ENCODE measurements around the gene CORO7. TPM values are rescaled to one million over a fixed set of nuclear protein-coding genes. Genes with fewer than 3 reads are reported as not detected.
A peak's percentile ranks its signal among the peaks of the same experiment; 100 is the strongest.
"Not testable (repeated sequence)": the region's sequence is repeated elsewhere in the genome, so short reads cannot be mapped to it uniquely, and the experiment has no call there.

Gene CORO7
- total RNA-seq, 1 donor from 2014 or later: 43.8 TPM

GRCh38 chr16:4402439-4403132 lies 13.8 kb downstream of the CORO7 start:
- DNase-seq (ENCODE audit: low spot score): peak; percentile 86

- DNase-seq (ENCODE audit: low spot score): no peak
Measured at GRCh38 chr16:4401510-4401909, 14.9 kb downstream of the CORO7 start.

GRCh38 chr16:4401094-4401501 lies 15.3 kb downstream of the CORO7 start:
- no peak for DNase-seq (ENCODE audit: low spot score)

- DNase-seq (ENCODE audit: low spot score): no peak
Measured at GRCh38 chr16:4399001-4399730, 17.2 kb downstream of the CORO7 start.

- DNase-seq (ENCODE audit: low spot score): no peak
Measured at GRCh38 chr16:4395055-4395726, 21.2 kb downstream of the CORO7 start.

- not testable (repeated sequence) for DNase-seq (ENCODE audit: low spot score)
Measured at GRCh38 chr16:4393850-4394249, 22.5 kb downstream of the CORO7 start.

- no peak for DNase-seq (ENCODE audit: low spot score)
Measured at GRCh38 chr16:4393240-4393600, 23.2 kb downstream of the CORO7 start.

GRCh38 chr16:4392382-4393239 lies 23.8 kb downstream of the CORO7 start:
- DNase-seq (ENCODE audit: low spot score): no peak

GRCh38 chr16:4391631-4392381 lies 24.6 kb downstream of the CORO7 start:
- DNase-seq (ENCODE audit: low spot score): no peak

GRCh38 chr16:4390266-4391260 lies 25.8 kb downstream of the CORO7 start:
- DNase-seq (ENCODE audit: low spot score): no peak

- no peak for DNase-seq (ENCODE audit: low spot score)
Measured at GRCh38 chr16:4389051-4389955, 27.1 kb downstream of the CORO7 start.

GRCh38 chr16:4388271-4389021 lies 27.9 kb downstream of the CORO7 start:
- no peak for DNase-seq (ENCODE audit: low spot score)

GRCh38 chr16:4387781-4388180 lies 28.6 kb downstream of the CORO7 start:
- no peak for DNase-seq (ENCODE audit: low spot score)

- DNase-seq (ENCODE audit: low spot score): no peak
Measured at GRCh38 chr16:4386951-4387565, 29.3 kb downstream of the CORO7 start.

- no peak for DNase-seq (ENCODE audit: low spot score)
Measured at GRCh38 chr16:4386451-4386805, 30.0 kb downstream of the CORO7 start.

- no peak for DNase-seq (ENCODE audit: low spot score)
Measured at GRCh38 chr16:4385789-4386450, 30.5 kb downstream of the CORO7 start.

Measured in ureter (tissue), 1 donor.